Endothelial cell of umbilical vein (primary cell): Measurements from ENCODE around the gene PIK3R1.

ENCODE experiments used
- CTCF ChIP-seq, 2 donors: IDR thresholded peaks; 1 replicate in 1 of 2; 2 replicates in 1 of 2; pipeline ENCODE4 v1.5.1; 2011; ENCODE audit warnings: low read length in 2 of 2, mild to moderate bottlenecking in 2 of 2, moderate library complexity in 2 of 2, control low read depth in 1 of 2, inconsistent platforms in 1 of 2, low read depth in 1 of 2; ENCODE audit not compliant: insufficient read depth in 1 of 2; ENCODE audit errors: extremely low read depth in 1 of 2
- POLR2A ChIP-seq: IDR thresholded peaks from 2 replicates; pipeline ENCODE4 v1.6.1; 2012; ENCODE audit warnings: low read depth, mild to moderate bottlenecking, control low read depth, low read length
- POLR2AphosphoS5 ChIP-seq: IDR thresholded peaks from 2 replicates; pipeline ENCODE4 v1.6.1; 2012; ENCODE audit warnings: low read depth, mild to moderate bottlenecking, control low read depth, low read length, moderate library complexity; ENCODE audit not compliant: insufficient read depth

- TF ChIP-seq POLR2A (no peak), CTCF (IDR thresholded peaks at IDR 0.05; ENCODE audit: extremely low read depth in 1 of 2, insufficient read depth in 1 of 2, low read depth in 1 of 2, low read length in 2 of 2) (no peak), POLR2AphosphoS5 (no peak)
Measured at GRCh38 chr5:68329554-68330255, 114.1 kb downstream of the PIK3R1 start.
